Stimulated activated CD4-positive, alpha-beta T cell treated with anti-CD3 and anti-CD28 coated beads, Interleukin-2, amount 100 ng/mL, for 24 hours (primary cell): ENCODE measurements around the gene STK32A.

ENCODE experiments used
- DNase-seq, 2 donors: peaks; one replicate each; pipeline ENCODE4 v3.0.0-alpha.2; 2020

The STK32A gene

GRCh38 chr5:147267082-147267832 lies 32.4 kb downstream of the STK32A start:
- no peak for DNase-seq

GRCh38 chr5:147276497-147276896 lies 41.7 kb downstream of the STK32A start:
- DNase-seq: no peak

GRCh38 chr5:147286296-147286695 lies 51.5 kb downstream of the STK32A start:
- no peak for DNase-seq

- DNase-seq: no peak
Measured at GRCh38 chr5:147287110-147287509, 52.3 kb downstream of the STK32A start.

- no peak for DNase-seq
Measured at GRCh38 chr5:147290261-147290660, 55.4 kb downstream of the STK32A start.

- DNase-seq: no peak
Measured at GRCh38 chr5:147303251-147303650, 68.4 kb downstream of the STK32A start.

- no peak for DNase-seq
Measured at GRCh38 chr5:147303976-147304375, 69.2 kb downstream of the STK32A start.

- DNase-seq: no peak
Measured at GRCh38 chr5:147305147-147305546, 70.3 kb downstream of the STK32A start.

- no peak for DNase-seq
Measured at GRCh38 chr5:147306351-147306750, 71.5 kb downstream of the STK32A start.

GRCh38 chr5:147307170-147307569 lies 72.3 kb downstream of the STK32A start:
- no peak for DNase-seq

GRCh38 chr5:147309621-147310020 lies 74.8 kb downstream of the STK32A start:
- no peak for DNase-seq

GRCh38 chr5:147310059-147310704 lies 75.4 kb downstream of the STK32A start:
- DNase-seq: no peak

- DNase-seq: no peak
Measured at GRCh38 chr5:147317978-147318684, 83.3 kb downstream of the STK32A start.

- no peak for DNase-seq
Measured at GRCh38 chr5:147321569-147321968, 86.7 kb downstream of the STK32A start.

- DNase-seq: no peak
Measured at GRCh38 chr5:147327421-147327820, 92.6 kb downstream of the STK32A start.

GRCh38 chr5:147327905-147328304 lies 93.1 kb downstream of the STK32A start:
- no peak for DNase-seq

GRCh38 chr5:147332658-147333057 lies 97.8 kb downstream of the STK32A start:
- DNase-seq: no peak

GRCh38 chr5:147336876-147337275 lies 102.0 kb downstream of the STK32A start:
- no peak for DNase-seq

GRCh38 chr5:147339313-147339712 lies 104.5 kb downstream of the STK32A start:
- DNase-seq: no peak

- DNase-seq: no peak
Measured at GRCh38 chr5:147340941-147341340, 106.1 kb downstream of the STK32A start.

- no peak for DNase-seq
Measured at GRCh38 chr5:147341345-147341744, 106.5 kb downstream of the STK32A start.

- no peak for DNase-seq
Measured at GRCh38 chr5:147344861-147345260, 110.0 kb downstream of the STK32A start.

GRCh38 chr5:147346006-147346561 lies 111.3 kb downstream of the STK32A start:
- no peak for DNase-seq

GRCh38 chr5:147348046-147348445 lies 113.2 kb downstream of the STK32A start:
- DNase-seq: no peak
